ENCODE results near the gene SARDH.

- TF ChIP-seq CTCF (IDR thresholded peaks at IDR 0.05) (no peak), POLR2A (IDR thresholded peaks at IDR 0.05) (no peak)
Observed at GRCh38 chr9:133700819-133701320, 37.3 kb downstream of the SARDH start.

All from heart left ventricle (tissue), 13 donors.